Measurements from ENCODE around the gene SLF1. TPM values are rescaled to one million over a fixed set of nuclear protein-coding genes. Genes with fewer than 3 reads are reported as not detected.

SLF1 gene
- total RNA-seq, 4 donors from 2014 or later = 1.7 to 7.2 (median 5.4) TPM

- intact Hi-C loops (cut with DNase I; ENCODE audit: low total_unique reads) = no loop called here
- no peak for DNase-seq (ENCODE audit: low spot score in 2 of 2)
- no peak overlapping the region for H3K4me3 ChIP-seq (ENCODE audit: low read depth, poor library complexity, severe bottlenecking)
- TF ChIP-seq CTCF (IDR thresholded peaks at IDR 0.05) (no peak), POLR2A (IDR thresholded peaks at IDR 0.05) (no peak)
Measured at GRCh38 chr5:94646758-94647157, 28.3 kb downstream of the SLF1 start.

GRCh38 chr5:94649874-94650273 is 31.4 kb downstream of the SLF1 start:
- H3K4me3 ChIP-seq (ENCODE audit: low read depth, poor library complexity, severe bottlenecking) = no peak overlapping the region
- WGBS, 2 donors = 94 to 100% methylated on average over 1 of the region's 1 CpG
- no peak for DNase-seq (ENCODE audit: low spot score in 2 of 2)
- TF ChIP-seq POLR2A (IDR thresholded peaks at IDR 0.05) (no peak), CTCF (IDR thresholded peaks at IDR 0.05) (no peak)
- intact Hi-C loops (cut with DNase I; ENCODE audit: low total_unique reads) = no loop called here

GRCh38 chr5:94658272-94658671 is 39.8 kb downstream of the SLF1 start:
- 88 to 100% methylated on average over 1 of the region's 1 CpG for WGBS, 2 donors
- intact Hi-C loops (cut with DNase I; ENCODE audit: low total_unique reads) = no loop called here
- DNase-seq (ENCODE audit: low spot score in 2 of 2) = no peak
- no peak for TF ChIP-seq CTCF (IDR thresholded peaks at IDR 0.05)
- no peak for TF ChIP-seq POLR2A (IDR thresholded peaks at IDR 0.05)
- H3K4me3 ChIP-seq (ENCODE audit: low read depth, poor library complexity, severe bottlenecking) = no peak overlapping the region

- no peak overlapping the region for H3K4me3 ChIP-seq (ENCODE audit: low read depth, poor library complexity, severe bottlenecking)
- intact Hi-C loops (cut with DNase I; ENCODE audit: low total_unique reads) = no loop called here
- no peak for DNase-seq (ENCODE audit: low spot score in 2 of 2)
- no peak for TF ChIP-seq POLR2A (IDR thresholded peaks at IDR 0.05)
- TF ChIP-seq CTCF (IDR thresholded peaks at IDR 0.05) = no peak
- WGBS, 2 donors = 92 to 95% methylated on average over 6 to 8 of the region's 8 CpGs
Measured at GRCh38 chr5:94660506-94660905, 42.0 kb downstream of the SLF1 start.

- H3K4me3 ChIP-seq (ENCODE audit: low read depth, poor library complexity, severe bottlenecking) = no peak overlapping the region
- WGBS, 2 donors = 85 to 88% methylated on average over 3 of the region's 3 CpGs
- intact Hi-C loops (cut with DNase I; ENCODE audit: low total_unique reads) = no loop called here
- DNase-seq (ENCODE audit: low spot score in 2 of 2) = no peak
- TF ChIP-seq CTCF (IDR thresholded peaks at IDR 0.05) = no peak
Measured at GRCh38 chr5:94661086-94661485, 42.6 kb downstream of the SLF1 start.

- 80 to 97% methylated on average over 3 of the region's 3 CpGs for WGBS, 2 donors
- DNase-seq (ENCODE audit: low spot score in 2 of 2) = no peak
- no peak overlapping the region for H3K4me3 ChIP-seq (ENCODE audit: low read depth, poor library complexity, severe bottlenecking)
- intact Hi-C loops (cut with DNase I; ENCODE audit: low total_unique reads) = no loop called here
- TF ChIP-seq CTCF (IDR thresholded peaks at IDR 0.05) = no peak
- TF ChIP-seq POLR2A (IDR thresholded peaks at IDR 0.05) = no peak
Measured at GRCh38 chr5:94667937-94668336, 49.5 kb downstream of the SLF1 start.

Data from lower leg skin (tissue), 4 donors.